A549 (cell line): ENCODE results near the gene ABCC4. TPM values are rescaled to one million over a fixed set of nuclear protein-coding genes. Genes with fewer than 3 reads are reported as not detected.
A peak's percentile ranks its signal among the peaks of the same experiment; 100 is the strongest.

ENCODE experiments used
- ATAC-seq, 2 experiments: fragments of 200-7000 bp in 1 of 2; fragments of >200 bp in 1 of 2; cut with Nextera tagmentation in 1 of 2; cut with Tn5 transposase in 1 of 2; 3 replicates each; pipeline versions ENCODE4 v1.8.0 to v1.9.1; 2018 to 2020; ENCODE audit warnings: mild to moderate bottlenecking in 1 of 2, moderate library complexity in 1 of 2
- CTCF ChIA-PET: fragments of 300-600 bp; sonication (Branson Sonifier 250); formaldehyde crosslinking; extraction: SDS; loops from one replicate; lab custom pipeline; 2021; ENCODE audit warnings: antibody characterized with exemption, inconsistent platforms; lab: Yijun Ruan, JAX
- POLR2A ChIA-PET: fragments of 350-600 bp; formaldehyde crosslinking; extraction: SDS; loops from one replicate; lab custom pipeline; 2021; ENCODE audit warnings: antibody characterized with exemption, inconsistent platforms; lab: Yijun Ruan, JAX
- DNase-seq, 2 experiments: peaks; one replicate each; pipeline versions ENCODE4 v3.0.0 to v3.0.0-alpha.2; 2011 to 2016; ENCODE audit warnings: low read depth in 1 of 2, low spot score in 1 of 2
- FAIRE-seq: peaks from 2 replicates; lab custom pipeline; 2011; peaks lifted over from hg19 to GRCh38; lab: Jason Lieb, UNC
- H3K27ac ChIP-seq, 2 experiments: fragments of >200 bp; sonication (Bioruptor Twin); formaldehyde crosslinking; 3 replicates each; pipeline ENCODE4 v1.5.1; 2016 to 2017
- H3K4me1 ChIP-seq: fragments of >200 bp; sonication (Bioruptor Twin); formaldehyde crosslinking; 3 replicates; pipeline ENCODE4 v1.6.1; 2016
- H3K4me2 ChIP-seq: fragments of >200 bp; sonication (Bioruptor Twin); formaldehyde crosslinking; 3 replicates; pipeline ENCODE4 v1.6.1; 2016
- H3K4me3 ChIP-seq: fragments of >200 bp; sonication (Bioruptor Twin); formaldehyde crosslinking; 3 replicates; pipeline ENCODE4 v1.5.1; 2016
- H3K9me3 ChIP-seq: fragments of >200 bp; sonication (Bioruptor Twin); formaldehyde crosslinking; 3 replicates; pipeline ENCODE4 v1.6.1; 2016
- BHLHE40 ChIP-seq: IDR thresholded peaks from 2 replicates; pipeline ENCODE4 v1.6.1; 2012; ENCODE audit warnings: low read depth, low read length, inconsistent platforms
- CBX2 ChIP-seq: fragments of 200-600 bp; sonication (generic); IDR thresholded peaks from 2 replicates; pipeline ENCODE4 v1.6.1; 2016; ENCODE audit warnings: low read depth, mild to moderate bottlenecking, borderline replicate concordance
- CBX8 ChIP-seq: fragments of 200-600 bp; sonication (generic); IDR thresholded peaks from 2 replicates; pipeline ENCODE4 v1.6.1; 2016
- CHD4 ChIP-seq: fragments of 200-600 bp; sonication (generic); IDR thresholded peaks from 2 replicates; pipeline ENCODE4 v1.6.1; 2016; ENCODE audit warnings: antibody characterized with exemption, mild to moderate bottlenecking, borderline replicate concordance
- EHF ChIP-seq: fragments of 250-450 bp; sonication (Bioruptor Pico); IDR thresholded peaks from 2 replicates; pipeline ENCODE4 v1.5.0; 2020; ENCODE audit warnings: mild to moderate bottlenecking
- EP300 ChIP-seq, 2 experiments: fragments of >200 bp; sonication (Bioruptor Twin); formaldehyde crosslinking; IDR thresholded peaks; 2 replicates in 1 of 2; 3 replicates in 1 of 2; pipeline ENCODE4 v1.6.1; 2016 to 2017
- FOSL2 ChIP-seq, 2 experiments: fragments of 450-650 bp in 1 of 2; fragments of >200 bp in 1 of 2; sonication (Bioruptor Twin) in 1 of 2; formaldehyde crosslinking; IDR thresholded peaks; 2 replicates each; pipeline versions ENCODE4 v1.5.0 to v1.6.1; 2016 to 2020; ENCODE audit warnings: mild to moderate bottlenecking in 1 of 2, moderate library complexity in 1 of 2
- JUN ChIP-seq, 2 experiments: fragments of >200 bp; sonication (Bioruptor Twin); formaldehyde crosslinking; IDR thresholded peaks; 2 replicates in 1 of 2; 3 replicates in 1 of 2; pipeline ENCODE4 v1.6.1; 2016 to 2017
- MAFK ChIP-seq: fragments of 450-650 bp; IDR thresholded peaks from 2 replicates; pipeline ENCODE4 v1.6.1; 2014; ENCODE audit not compliant: partially characterized antibody
- MAZ ChIP-seq: fragments of 150-350 bp; IDR thresholded peaks from 2 replicates; pipeline ENCODE4 v1.6.1; 2014; ENCODE audit warnings: antibody characterized with exemption, low read depth, low read length, borderline replicate concordance
- PHF8 ChIP-seq: fragments of 200-600 bp; sonication (generic); IDR thresholded peaks from 2 replicates; pipeline ENCODE4 v1.6.1; 2016; ENCODE audit warnings: low read depth, mild to moderate bottlenecking, antibody characterized with exemption, moderate library complexity, borderline replicate concordance
- RAD21 ChIP-seq, 2 experiments: fragments of >200 bp in 1 of 2; sonication (Bioruptor Twin) in 1 of 2; formaldehyde crosslinking in 1 of 2; IDR thresholded peaks in 1 of 2; conservative IDR thresholded peaks in 1 of 2; 2 replicates in 1 of 2; 3 replicates in 1 of 2; pipeline ENCODE4 v1.6.1; 2012 to 2018; ENCODE audit warnings: inconsistent platforms in 1 of 2
- ZNF302 ChIP-seq: fragments of 250-450 bp; sonication (Bioruptor Pico); IDR thresholded peaks from 2 replicates; pipeline ENCODE4 v1.9.0; 2021; ENCODE audit warnings: inconsistent platforms, mild to moderate bottlenecking, moderate library complexity
- ZSCAN20 ChIP-seq: fragments of 250-450 bp; sonication (Bioruptor Pico); IDR thresholded peaks from 2 replicates; pipeline ENCODE4 v1.8.0; 2022; ENCODE audit warnings: mild to moderate bottlenecking, moderate library complexity
- WGBS: methylation state at CpG from one replicate; pipeline ENCODE4 v1.1.6; 2017; ENCODE audit errors: missing lambda C conversion rate; 5-methylcytosine and 5-hydroxymethylcytosine counted together
- polyA plus RNA-seq, 4 experiments: library from polyadenylated mRNA; depleted of rRNA in 3 of 4; stranded (reverse); fragments of >200 nt; fragmentation: RNase III in 1 of 4; extraction: RNeasy Plus Mini Kit Qiagen cat#74134 plus additional on column Dnase treatment in 1 of 4; gene quantifications; 2 replicates in 3 of 4; 3 replicates in 1 of 4; pipeline ENCODE4 v1.2.3, GENCODE V29; 2011 to 2017
- TF ChIP-seq, protein P1 (sequence below): fragments of >200 bp; sonication (Bioruptor Twin); formaldehyde crosslinking; IDR thresholded peaks from 3 replicates; pipeline ENCODE4 v1.6.1; 2016
- TF ChIP-seq, protein P2 (sequence below): fragments of >200 bp; sonication (Bioruptor Twin); formaldehyde crosslinking; IDR thresholded peaks from 3 replicates; pipeline ENCODE4 v1.5.1; 2016
- TF ChIP-seq, protein P3 (sequence below): fragments of 450-650 bp; IDR thresholded peaks from 2 replicates; pipeline ENCODE4 v1.6.1; 2014; ENCODE audit warnings: antibody characterized with exemption

ABCC4 gene
- polyA plus RNA-seq, 2 of the 4 experiments (the other 2 are of a cell fraction), result 23.5 to 56.2 TPM

DNA sequence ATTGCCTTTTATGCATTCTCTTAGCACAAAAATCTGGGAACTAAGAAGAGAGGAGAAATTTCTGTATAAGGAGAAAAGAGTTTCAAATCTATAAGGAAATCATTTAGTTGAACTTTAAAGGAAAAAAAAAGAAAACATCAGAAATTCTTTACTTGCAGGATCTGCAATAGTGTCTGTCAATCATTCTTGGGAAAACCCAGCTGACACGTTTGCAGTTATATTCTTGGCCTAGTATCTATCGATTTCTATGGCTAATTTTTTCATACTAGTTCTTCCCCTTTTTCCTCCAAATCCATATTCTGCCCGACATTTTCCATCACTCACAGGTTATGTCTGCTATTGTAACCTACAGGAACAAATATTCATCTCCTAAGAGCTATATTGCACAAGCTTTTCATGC, 160.7 kb downstream of the ABCC4 start:
- Histone ChIP-seq H3K4me3 (no peak overlapping the region), H3K4me1 (peaks cover 9% of the 10 kb centered on the region), H3K4me2 (no peak overlapping the region), H3K9me3 (no peaks in the 10 kb centered on the region), H3K27ac (no peak overlapping the region)
- 87% methylated on average over 3 of the region's 3 CpGs for WGBS
- CTCF ChIA-PET, result interaction anchor here (1.3 to 2.7 kb wide), 2 partner anchors 9 to 16 kb away, joined by 3 to 8 read pairs; no protein-coding TSS in a partner anchor
- DNase-seq (no peak), ATAC-seq (no peak), FAIRE-seq (no peak)
- POLR2A ChIA-PET, result no interaction called here
- TF ChIP-seq, protein P1, sequence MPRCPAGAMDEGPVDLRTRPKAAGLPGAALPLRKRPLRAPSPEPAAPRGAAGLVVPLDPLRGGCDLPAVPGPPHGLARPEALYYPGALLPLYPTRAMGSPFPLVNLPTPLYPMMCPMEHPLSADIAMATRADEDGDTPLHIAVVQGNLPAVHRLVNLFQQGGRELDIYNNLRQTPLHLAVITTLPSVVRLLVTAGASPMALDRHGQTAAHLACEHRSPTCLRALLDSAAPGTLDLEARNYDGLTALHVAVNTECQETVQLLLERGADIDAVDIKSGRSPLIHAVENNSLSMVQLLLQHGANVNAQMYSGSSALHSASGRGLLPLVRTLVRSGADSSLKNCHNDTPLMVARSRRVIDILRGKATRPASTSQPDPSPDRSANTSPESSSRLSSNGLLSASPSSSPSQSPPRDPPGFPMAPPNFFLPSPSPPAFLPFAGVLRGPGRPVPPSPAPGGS, result no peak
- TF ChIP-seq MAFK (no peak), EP300 (IDR thresholded peaks at IDR 0.05) (no peak), JUN (IDR thresholded peaks at IDR 0.05) (no peak), BHLHE40 (no peak), ZSCAN20 (CRISPR knock-in tag) (no peak), RAD21 (conservative IDR thresholded peaks at IDR 0.05 in 1 of 2, IDR thresholded peaks at IDR 0.05 in 1 of 2) (no peak), CBX8 (no peak), ZNF302 (CRISPR knock-in tag) (no peak)

DNA sequence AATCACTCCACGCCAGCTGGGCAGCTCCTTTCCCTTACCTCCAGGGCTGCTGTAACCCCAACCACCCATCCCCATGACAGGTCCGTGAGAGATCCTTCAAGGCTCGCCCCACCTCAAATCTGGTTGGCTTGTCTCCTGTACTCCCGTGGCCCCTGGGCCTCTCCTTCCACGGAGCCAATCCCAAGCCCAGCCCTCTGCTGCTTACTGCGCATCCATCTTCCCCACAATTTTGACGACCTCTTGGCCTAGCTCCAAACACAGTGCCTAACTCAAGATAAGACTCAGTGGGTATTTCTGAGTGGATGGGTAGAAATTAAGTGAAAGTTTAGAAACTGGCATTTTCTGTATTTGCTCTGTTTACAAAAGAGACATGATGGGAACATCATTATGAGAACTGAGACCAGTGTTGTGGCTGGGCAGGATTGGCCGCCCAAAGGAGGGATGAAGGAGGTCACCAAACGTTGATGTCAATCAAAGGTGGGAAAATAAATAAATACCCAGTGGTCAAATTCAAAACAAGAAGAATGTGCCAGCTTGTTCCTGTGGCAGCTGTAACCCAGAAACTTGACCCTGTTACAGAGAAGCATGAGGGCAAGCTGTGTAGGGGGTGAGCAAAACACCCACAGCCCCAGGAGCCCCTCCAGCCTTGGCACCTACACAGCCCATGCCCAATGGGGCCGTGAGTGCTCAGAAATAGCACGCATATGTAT, 162.2 kb downstream of the ABCC4 start:
- Histone ChIP-seq H3K4me3 (no peak overlapping the region), H3K4me1 (peaks cover 9% of the 10 kb centered on the region), H3K4me2 (no peak overlapping the region), H3K9me3 (no peaks in the 10 kb centered on the region)
- POLR2A ChIA-PET, result interaction anchor here (1.0 kb wide), 1 partner anchor 11 kb away, joined by 3 read pairs; no protein-coding TSS in a partner anchor
- CTCF ChIA-PET, result interaction anchor here (1.0 to 1.1 kb wide), 2 partner anchors 17 to 41 kb away, joined by 3 read pairs; no protein-coding TSS in a partner anchor
- no peak for FAIRE-seq
- TF ChIP-seq PHF8 (no peak), MAZ (no peak), EHF (no peak), CBX2 (no peak), BHLHE40 (no peak)
- TF ChIP-seq, protein P2, sequence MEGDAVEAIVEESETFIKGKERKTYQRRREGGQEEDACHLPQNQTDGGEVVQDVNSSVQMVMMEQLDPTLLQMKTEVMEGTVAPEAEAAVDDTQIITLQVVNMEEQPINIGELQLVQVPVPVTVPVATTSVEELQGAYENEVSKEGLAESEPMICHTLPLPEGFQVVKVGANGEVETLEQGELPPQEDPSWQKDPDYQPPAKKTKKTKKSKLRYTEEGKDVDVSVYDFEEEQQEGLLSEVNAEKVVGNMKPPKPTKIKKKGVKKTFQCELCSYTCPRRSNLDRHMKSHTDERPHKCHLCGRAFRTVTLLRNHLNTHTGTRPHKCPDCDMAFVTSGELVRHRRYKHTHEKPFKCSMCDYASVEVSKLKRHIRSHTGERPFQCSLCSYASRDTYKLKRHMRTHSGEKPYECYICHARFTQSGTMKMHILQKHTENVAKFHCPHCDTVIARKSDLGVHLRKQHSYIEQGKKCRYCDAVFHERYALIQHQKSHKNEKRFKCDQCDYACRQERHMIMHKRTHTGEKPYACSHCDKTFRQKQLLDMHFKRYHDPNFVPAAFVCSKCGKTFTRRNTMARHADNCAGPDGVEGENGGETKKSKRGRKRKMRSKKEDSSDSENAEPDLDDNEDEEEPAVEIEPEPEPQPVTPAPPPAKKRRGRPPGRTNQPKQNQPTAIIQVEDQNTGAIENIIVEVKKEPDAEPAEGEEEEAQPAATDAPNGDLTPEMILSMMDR, result no peak
- TF ChIP-seq, all 56 proteins: peak for 0
- WGBS, result 93% methylated on average over 11 of the region's 11 CpGs
- ATAC-seq (no peak), DNase-seq (no peak)
- peak overlapping the region in 1 of 2 experiments; percentile 34; a peak in 3 of 6 replicates for H3K27ac ChIP-seq

DNA sequence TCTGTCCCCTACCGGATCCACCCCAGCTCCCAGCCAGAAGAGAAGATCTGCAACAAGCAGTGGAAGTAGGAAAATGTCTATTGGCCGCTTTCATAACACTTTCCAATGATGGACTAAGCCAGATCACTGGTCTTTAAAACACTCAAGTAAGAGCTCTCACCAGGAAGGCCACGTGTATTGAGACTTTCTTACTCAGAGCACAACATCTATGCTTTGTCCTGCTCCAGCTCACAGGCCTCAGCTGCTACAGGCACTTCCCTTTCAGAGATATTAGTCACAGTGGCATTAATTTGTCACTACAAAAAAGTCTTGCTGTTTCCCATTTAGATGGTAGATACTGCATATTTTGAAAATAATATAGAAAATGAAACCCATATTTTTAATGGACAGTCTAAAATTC, 164.2 kb downstream of the ABCC4 start:
- Histone ChIP-seq H3K9me3 (no peaks in the 10 kb centered on the region), H3K4me1 (peaks cover 9% of the 10 kb centered on the region), H3K4me3 (no peak overlapping the region), H3K27ac (peak overlapping the region in 1 of 2 experiments; percentile 55; a peak in 4 of 6 replicates), H3K4me2 (no peak overlapping the region)
- DNase-seq, result no peak
- no peak for ATAC-seq
- TF ChIP-seq CHD4 (no peak), FOSL2 (IDR thresholded peaks at IDR 0.05) (no peak), FOSL2 (CRISPR knock-in tag; IDR thresholded peaks at IDR 0.05) (no peak), RAD21 (conservative IDR thresholded peaks at IDR 0.05 in 1 of 2, IDR thresholded peaks at IDR 0.05 in 1 of 2) (no peak)
- TF ChIP-seq, protein P3, sequence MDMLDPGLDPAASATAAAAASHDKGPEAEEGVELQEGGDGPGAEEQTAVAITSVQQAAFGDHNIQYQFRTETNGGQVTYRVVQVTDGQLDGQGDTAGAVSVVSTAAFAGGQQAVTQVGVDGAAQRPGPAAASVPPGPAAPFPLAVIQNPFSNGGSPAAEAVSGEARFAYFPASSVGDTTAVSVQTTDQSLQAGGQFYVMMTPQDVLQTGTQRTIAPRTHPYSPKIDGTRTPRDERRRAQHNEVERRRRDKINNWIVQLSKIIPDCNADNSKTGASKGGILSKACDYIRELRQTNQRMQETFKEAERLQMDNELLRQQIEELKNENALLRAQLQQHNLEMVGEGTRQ, result no peak
- ChIA-PET CTCF (no interaction called here), POLR2A (no interaction called here)
- WGBS, result 87% methylated on average over 3 of the region's 3 CpGs
- no peak for FAIRE-seq
